H1 (cell line): ENCODE data around the gene RIMBP2. TPM values are rescaled to one million over a fixed set of nuclear protein-coding genes. Genes with fewer than 3 reads are reported as not detected.

Experiments used
- CTCF ChIA-PET: fragments of 300-600 bp; sonication (Branson Sonifier 250); formaldehyde crosslinking; loops from one replicate; lab custom pipeline; 2021; ENCODE audit not compliant: partially characterized antibody; lab: Charles Lee
- POLR2A ChIA-PET: fragments of 300-600 bp; sonication (Branson Sonifier 250); formaldehyde crosslinking; loops from one replicate; lab custom pipeline; 2021; ENCODE audit warnings: inconsistent platforms; ENCODE audit not compliant: partially characterized antibody; lab: Charles Lee
- DNase-seq, 2 experiments: peaks; one replicate each; pipeline versions ENCODE4 v3.0.0 to v3.0.0-alpha.2; 2010 to 2022; ENCODE audit warnings: low spot score in 2 of 2, low read depth in 1 of 2, mixed read lengths in 1 of 2
- FAIRE-seq: peaks from 2 replicates; lab custom pipeline; 2011; peaks lifted over from hg19 to GRCh38; lab: Jason Lieb, UNC
- H2AFZ ChIP-seq: 2 replicates; pipeline ENCODE4 v1.8.1; 2012; ENCODE audit warnings: low read length, inconsistent platforms
- H2AK5ac ChIP-seq: 2 replicates; pipeline ENCODE4 v1.6.1; 2013; ENCODE audit warnings: low read depth, low read length
- H2BK120ac ChIP-seq: replicated peaks from 2 replicates; pipeline ENCODE3; 2013; ENCODE audit warnings: low read depth, low read length, inconsistent platforms
- H2BK12ac ChIP-seq: 2 replicates; pipeline ENCODE4 v1.6.1; 2013; ENCODE audit warnings: low read depth, low read length
- H2BK15ac ChIP-seq: 2 replicates; pipeline ENCODE4 v1.6.1; 2013; ENCODE audit warnings: low read length
- H2BK20ac ChIP-seq: 2 replicates; pipeline ENCODE4 v1.6.1; 2013; ENCODE audit warnings: low read length
- H2BK5ac ChIP-seq: 2 replicates; pipeline ENCODE4 v1.6.1; 2013; ENCODE audit warnings: low read depth, low read length
- H3K14ac ChIP-seq: 2 replicates; pipeline ENCODE4 v1.6.1; 2013; ENCODE audit warnings: inconsistent platforms; ENCODE audit not compliant: insufficient read length
- H3K18ac ChIP-seq: 2 replicates; pipeline ENCODE4 v1.6.1; 2013; ENCODE audit warnings: low read length; ENCODE audit errors: extremely low read depth
- H3K23ac ChIP-seq: 2 replicates; pipeline ENCODE4 v1.6.1; 2013; ENCODE audit warnings: inconsistent platforms; ENCODE audit not compliant: insufficient read length
- H3K23me2 ChIP-seq: 2 replicates; pipeline ENCODE4 v1.6.1; 2013; ENCODE audit warnings: low read depth, low read length
- H3K27ac ChIP-seq: 2 replicates; pipeline ENCODE4 v1.6.1; 2011; ENCODE audit warnings: low read depth, low read length, inconsistent platforms
- H3K27me3 ChIP-seq, 4 experiments: replicated peaks in 1 of 4; 1 replicate in 1 of 4; 2 replicates in 3 of 4; pipeline versions ENCODE4 v1.6.1 to v1.8.1; 2011 to 2013; ENCODE audit warnings: low read length in 3 of 4, mild to moderate bottlenecking in 3 of 4, inconsistent platforms in 2 of 4, mixed read lengths in 2 of 4, moderate library complexity in 1 of 4; ENCODE audit not compliant: control insufficient read depth in 3 of 4, insufficient read depth in 3 of 4; ENCODE audit errors: extremely low read depth in 1 of 4
- H3K36me3 ChIP-seq, 4 experiments: 2 replicates each; pipeline versions ENCODE4 v1.6.1 to v1.8.1; 2011 to 2013; ENCODE audit warnings: mild to moderate bottlenecking in 4 of 4, low read length in 3 of 4, moderate library complexity in 2 of 4, control low read depth in 1 of 4, inconsistent platforms in 1 of 4; ENCODE audit not compliant: insufficient read depth in 4 of 4, control insufficient read depth in 2 of 4
- H3K4ac ChIP-seq: replicated peaks from 2 replicates; pipeline ENCODE3; 2013; ENCODE audit warnings: low read length, low read depth, mixed read lengths, inconsistent platforms; ENCODE audit not compliant: insufficient read length
- H3K4me1 ChIP-seq, 4 experiments: replicated peaks in 1 of 4; 1 replicate in 1 of 4; 2 replicates in 3 of 4; pipeline versions ENCODE4 v1.6.1 to v1.8.1; 2011 to 2013; ENCODE audit warnings: low read length in 3 of 4, inconsistent platforms in 2 of 4, mixed read lengths in 1 of 4; ENCODE audit not compliant: insufficient read depth in 4 of 4, control insufficient read depth in 3 of 4
- H3K4me2 ChIP-seq, 2 experiments: 2 replicates each; pipeline versions ENCODE4 v1.6.1 to v1.8.1; 2011 to 2013; ENCODE audit warnings: low read depth in 2 of 2, low read length in 2 of 2, control low read depth in 1 of 2, inconsistent platforms in 1 of 2, mild to moderate bottlenecking in 1 of 2; ENCODE audit not compliant: insufficient read depth in 1 of 2
- H3K4me3 ChIP-seq, 4 experiments: fragments of 200-600, 300-600 bp in 1 of 4; sonication (generic), shearing (Covaris generic), sonication (Bioruptor Twin) in 1 of 4; 2 replicates each; pipeline versions ENCODE4 v1.5.1 to v1.8.1; 2011 to 2016; ENCODE audit warnings: low read length in 4 of 4, low read depth in 3 of 4, control low read depth in 2 of 4, inconsistent platforms in 2 of 4, mild to moderate bottlenecking in 2 of 4, mixed read lengths in 1 of 4, moderate library complexity in 1 of 4; ENCODE audit not compliant: insufficient read depth in 2 of 4; ENCODE audit errors: extremely low read depth in 1 of 4
- H3K56ac ChIP-seq: replicated peaks from 2 replicates; pipeline ENCODE3; 2013; ENCODE audit warnings: low read depth, mild to moderate bottlenecking, mixed read lengths, low read length, inconsistent platforms; ENCODE audit not compliant: insufficient read length
- H3K79me1 ChIP-seq: 2 replicates; pipeline ENCODE4 v1.6.1; 2013; ENCODE audit warnings: low read depth, low read length, control low read depth
- H3K79me2 ChIP-seq, 2 experiments: 2 replicates each; pipeline versions ENCODE4 v1.6.1 to v1.8.1; 2012 to 2013; ENCODE audit warnings: low read length in 2 of 2, mild to moderate bottlenecking in 2 of 2, inconsistent platforms in 1 of 2; ENCODE audit not compliant: insufficient read depth in 2 of 2, control insufficient read depth in 1 of 2
- H3K9ac ChIP-seq, 4 experiments: replicated peaks in 1 of 4; 1 replicate in 1 of 4; 2 replicates in 3 of 4; pipeline versions ENCODE4 v1.6.1 to v1.8.1; 2011 to 2013; ENCODE audit warnings: low read depth in 3 of 4, low read length in 3 of 4, control low read depth in 2 of 4, mild to moderate bottlenecking in 2 of 4, moderate library complexity in 2 of 4, inconsistent platforms in 1 of 4; ENCODE audit errors: extremely low read depth in 1 of 4
- H3K9me3 ChIP-seq, 2 experiments: 2 replicates each; pipeline versions ENCODE4 v1.6.1 to v1.8.1; 2012 to 2013; ENCODE audit warnings: mild to moderate bottlenecking in 2 of 2, moderate library complexity in 2 of 2, control low read depth in 1 of 2, inconsistent platforms in 1 of 2, low read depth in 1 of 2, low read length in 1 of 2, mixed read lengths in 1 of 2; ENCODE audit not compliant: insufficient read depth in 2 of 2
- H4K20me1 ChIP-seq, 2 experiments: replicated peaks in 1 of 2; 2 replicates each; pipeline versions ENCODE3 to v1.8.1; 2011 to 2013; ENCODE audit warnings: inconsistent platforms in 2 of 2, low read length in 2 of 2, mild to moderate bottlenecking in 1 of 2; ENCODE audit not compliant: insufficient read depth in 2 of 2, control insufficient read depth in 1 of 2
- H4K5ac ChIP-seq: 2 replicates; pipeline ENCODE4 v1.6.1; 2013; ENCODE audit warnings: low read length, low read depth, mixed read lengths, inconsistent platforms; ENCODE audit not compliant: insufficient read length
- H4K8ac ChIP-seq: 2 replicates; pipeline ENCODE4 v1.8.0; 2013; ENCODE audit warnings: mild to moderate bottlenecking, moderate library complexity, low read length, inconsistent platforms; ENCODE audit not compliant: insufficient read depth; ENCODE audit errors: extremely low read depth
- H4K91ac ChIP-seq: replicated peaks from 2 replicates; pipeline ENCODE3; 2013; ENCODE audit warnings: low read length, mixed read lengths, inconsistent platforms; ENCODE audit not compliant: insufficient read length
- ASH2L ChIP-seq: fragments of 200-600, 300-600 bp; sonication (generic); IDR thresholded peaks from one replicate; pipeline ENCODE4 v1.7.1; 2017; ENCODE audit warnings: low read length
- CHD2 ChIP-seq: IDR thresholded peaks from 2 replicates; pipeline ENCODE4 v1.6.1; 2012; ENCODE audit warnings: low read length, improper control_type of control experiment
- E2F6 ChIP-seq: IDR thresholded peaks from 2 replicates; pipeline ENCODE4 v1.6.1; 2012; ENCODE audit warnings: inconsistent platforms
- MAX ChIP-seq: IDR thresholded peaks from 2 replicates; pipeline ENCODE4 v1.6.1; 2012; ENCODE audit warnings: inconsistent platforms
- NANOG ChIP-seq: IDR thresholded peaks from 2 replicates; pipeline ENCODE4 v1.6.1; 2011; ENCODE audit warnings: low read length, low read depth, mild to moderate bottlenecking, inconsistent platforms; ENCODE audit not compliant: insufficient read depth, poor library complexity, severe bottlenecking
- PHF8 ChIP-seq: fragments of 200-600 bp; sonication (generic); conservative IDR thresholded peaks from 2 replicates; pipeline ENCODE4 v1.7.1; 2012; ENCODE audit warnings: low read depth, mild to moderate bottlenecking, inconsistent platforms, low read length, moderate library complexity
- POLR2A ChIP-seq, 2 experiments: IDR thresholded peaks; 1 replicate in 1 of 2; 2 replicates in 1 of 2; pipeline ENCODE4 v1.6.1; 2011; ENCODE audit warnings: low read depth in 2 of 2, low read length in 2 of 2, mild to moderate bottlenecking in 2 of 2; ENCODE audit errors: control extremely low read depth in 1 of 2
- RBBP5 ChIP-seq: IDR thresholded peaks from 2 replicates; pipeline ENCODE4 v1.7.1; 2012; ENCODE audit warnings: low read depth, mild to moderate bottlenecking, inconsistent platforms, low read length, moderate library complexity, borderline replicate concordance
- SIN3A ChIP-seq, 2 experiments: IDR thresholded peaks in 1 of 2; conservative IDR thresholded peaks in 1 of 2; 2 replicates each; pipeline ENCODE4 v1.6.1; 2011 to 2012; ENCODE audit warnings: low read length in 2 of 2, improper control_type of control experiment in 1 of 2, low read depth in 1 of 2, mild to moderate bottlenecking in 1 of 2
- SP1 ChIP-seq: IDR thresholded peaks from 2 replicates; pipeline ENCODE4 v1.6.1; 2011; ENCODE audit warnings: low read depth, low read length
- TAF7 ChIP-seq: optimal IDR thresholded peaks from 2 replicates; pipeline ENCODE3; 2011; ENCODE audit warnings: low read depth, mild to moderate bottlenecking, inconsistent platforms, low read length, moderate library complexity, borderline replicate concordance
- WGBS, 2 experiments: shearing (Covaris generic) in 1 of 2; methylation state at CpG; one replicate each; pipeline versions ENCODE4 v1.1.6 to v1.1.7; 2013 to 2015; ENCODE audit warnings: low lambda C conversion rate in 2 of 2, mixed read lengths in 2 of 2, inconsistent platforms in 1 of 2, low coverage in 1 of 2, missing lambda C conversion rate in 1 of 2; ENCODE audit not compliant: insufficient replicate concordance in 2 of 2, insufficient coverage in 1 of 2, insufficient read length in 1 of 2; ENCODE audit errors: extremely low coverage in 1 of 2, missing lambda C conversion rate in 1 of 2; 5-methylcytosine and 5-hydroxymethylcytosine counted together
- polyA plus RNA-seq, 7 experiments: library from polyadenylated mRNA; depleted of rRNA in 3 of 7; stranded (reverse) in 5 of 7; unstranded in 2 of 7; fragments of >200 nt in 5 of 7; fragments of 200-250 nt in 2 of 7; gene quantifications; 1 replicate in 5 of 7; 2 replicates in 1 of 7; 4 replicates in 1 of 7; pipeline versions ENCODE4 v1.2.1 to v1.2.3, GENCODE V29; 2011 to 2013; ENCODE audit warnings: missing spikeins in 2 of 7, mixed read lengths in 2 of 7
- total RNA-seq: library from RNA; stranded (reverse); fragmentation: NEBNext Ultra II Directional; extraction: Animal tissue kit (Norgen Biotek cat#: 25700); gene quantifications from 2 replicates; pipeline ENCODE4 v1.2.1, GENCODE V29; 2021

RIMBP2 gene
- total and polyA plus RNA-seq, 2 of the 8 experiments (the other 6 are each of a cell fraction or from before 2014, with no cell fraction given), result 0.18 to 0.65 TPM

- H3K4ac ChIP-seq, result no peak overlapping the region
- no peak overlapping the region for H4K91ac ChIP-seq
- no peak overlapping the region for H3K23ac ChIP-seq
- no peak overlapping the region; the same call in 1 of the 2 replicates for H2BK5ac ChIP-seq
- H3K9me3 ChIP-seq, result peaks cover 0 to 10% of the 10 kb centered on the region in 2 experiments; a peak in 1 of 4 replicates
- H3K23me2 ChIP-seq, result peaks cover 10% of the 10 kb centered on the region; the same call in 1 of the 2 replicates
- no peak overlapping the region for H3K56ac ChIP-seq
- no peak overlapping the region for H2BK12ac ChIP-seq
- 93% methylated on average over 31 of the region's 45 CpGs; no CpG with 5 or more reads in 1 of the 2 experiments for WGBS, 2 experiments
- H3K9ac ChIP-seq, result no peak overlapping the region
- H2BK15ac ChIP-seq, result no peak overlapping the region
- no peak overlapping the region for H4K8ac ChIP-seq
- H2AFZ ChIP-seq, result no peak overlapping the region
- H3K18ac ChIP-seq, result no peak overlapping the region
- H3K4me2 ChIP-seq, result no peak overlapping the region
- ChIA-PET POLR2A (no interaction called here), CTCF (interaction anchor here (0.8 to 1.1 kb wide), 2 partner anchors 78 to 306 kb away, joined by 3 to 4 read pairs; no protein-coding TSS in a partner anchor)
- FAIRE-seq (no peak), DNase-seq (no peak)
- no peak overlapping the region for H2AK5ac ChIP-seq
- no peak overlapping the region for H3K27ac ChIP-seq
- H3K36me3 ChIP-seq, result no peaks in the 10 kb centered on the region
- no peaks in the 10 kb centered on the region for H3K79me2 ChIP-seq
- H2BK20ac ChIP-seq, result no peak overlapping the region
- H3K27me3 ChIP-seq, result no peaks in the 10 kb centered on the region; a peak in 1 of 7 replicates
- no peak overlapping the region for H2BK120ac ChIP-seq
- no peak overlapping the region for H3K14ac ChIP-seq
- H3K4me1 ChIP-seq, result no peaks in the 10 kb centered on the region
- H3K4me3 ChIP-seq, result no peak overlapping the region
- no peak overlapping the region for H4K5ac ChIP-seq
- no peaks in the 10 kb centered on the region for H3K79me1 ChIP-seq
- no peaks in the 10 kb centered on the region for H4K20me1 ChIP-seq
- TF ChIP-seq NANOG (no peak), ASH2L (no peak), MAX (no peak), RBBP5 (no peak), POLR2A (IDR thresholded peaks at IDR 0.05; ENCODE audit: control extremely low read depth in 1 of 2, low read depth in 2 of 2, low read length in 2 of 2) (no peak), SP1 (no peak), CHD2 (no peak), E2F6 (no peak), SIN3A (conservative IDR thresholded peaks at IDR 0.05 in 1 of 2, IDR thresholded peaks at IDR 0.05 in 1 of 2; ENCODE audit: low read depth in 1 of 2, low read length in 2 of 2) (no peak), PHF8 (no peak), TAF7 (no peak)
Observed at GRCh38 chr12:130441771-130442760, 274.0 kb downstream of the RIMBP2 start.
